HepG2 (cell line): Measurements from ENCODE around the gene MIX23. TPM values are rescaled to one million over a fixed set of nuclear protein-coding genes. Genes with fewer than 3 reads are reported as not detected.

Experiments used
- ATF1 ChIP-seq: IDR thresholded peaks from 2 replicates; pipeline ENCODE4 v1.6.1; 2016; ENCODE audit warnings: mild to moderate bottlenecking, control low read depth
- ERF ChIP-seq: IDR thresholded peaks from 2 replicates; pipeline ENCODE4 v1.6.1; 2018; ENCODE audit warnings: missing biosample characterization, missing genetic modification reagents
- ESRRA ChIP-seq: sonication (generic); formaldehyde crosslinking; IDR thresholded peaks from 2 replicates; pipeline ENCODE4 v1.5.1; 2020; ENCODE audit warnings: mild to moderate bottlenecking, low read depth, missing genetic modification reagents
- FOXO1 ChIP-seq: sonication (generic); formaldehyde crosslinking; IDR thresholded peaks from 2 replicates; pipeline ENCODE4 v1.4.0; 2020; ENCODE audit warnings: missing genetic modification reagents
- HMG20A ChIP-seq: IDR thresholded peaks from 2 replicates; pipeline ENCODE4 v1.6.1; 2016; ENCODE audit warnings: borderline replicate concordance
- HOMEZ ChIP-seq: IDR thresholded peaks from 2 replicates; pipeline ENCODE4 v1.6.1; 2016; ENCODE audit warnings: low read depth
- KDM6A ChIP-seq: IDR thresholded peaks from 2 replicates; pipeline ENCODE4 v1.6.1; 2016; ENCODE audit warnings: low read depth
- NFYC ChIP-seq: IDR thresholded peaks from 2 replicates; pipeline ENCODE4 v1.6.1; 2016; ENCODE audit warnings: missing genetic modification reagents, missing compliant biosample characterization
- RCOR2 ChIP-seq: IDR thresholded peaks from 2 replicates; pipeline ENCODE4 v1.6.1; 2016; ENCODE audit warnings: missing biosample characterization, missing genetic modification reagents
- TOPORS ChIP-seq: sonication (generic); formaldehyde crosslinking; IDR thresholded peaks from 2 replicates; pipeline ENCODE4 v1.8.0; 2023; ENCODE audit warnings: mild to moderate bottlenecking, missing genetic modification reagents
- ZFX ChIP-seq: sonication (generic); formaldehyde crosslinking; IDR thresholded peaks from 2 replicates; pipeline ENCODE4 v1.4.0; 2020; ENCODE audit warnings: mild to moderate bottlenecking, low read depth, missing genetic modification reagents, moderate library complexity
- ZNF264 ChIP-seq: sonication (generic); formaldehyde crosslinking; IDR thresholded peaks from 2 replicates; pipeline ENCODE4 v1.4.0; 2020; ENCODE audit warnings: missing genetic modification reagents
- ZNF281 ChIP-seq: sonication (generic); formaldehyde crosslinking; IDR thresholded peaks from 2 replicates; pipeline ENCODE4 v1.4.0; 2020; ENCODE audit warnings: missing genetic modification reagents, borderline replicate concordance
- ZNF710 ChIP-seq: sonication (generic); formaldehyde crosslinking; IDR thresholded peaks from 2 replicates; pipeline ENCODE4 v1.5.0; 2020; ENCODE audit warnings: mild to moderate bottlenecking, missing genetic modification reagents, borderline replicate concordance
- ZSCAN25 ChIP-seq: sonication (generic); formaldehyde crosslinking; IDR thresholded peaks from 2 replicates; pipeline ENCODE4 v1.8.0; 2022; ENCODE audit warnings: mild to moderate bottlenecking, missing genetic modification reagents
- polyA plus RNA-seq, 8 experiments: library from polyadenylated mRNA; depleted of rRNA in 3 of 8; stranded (reverse) in 7 of 8; unstranded in 1 of 8; fragments of >200 nt; fragmentation: Illumina TruSeq in 4 of 8; extraction: Trizol in 4 of 8; gene quantifications; 2 replicates each; pipeline versions ENCODE4 v1.2.1 to v1.2.3, GENCODE V29; 2011 to 2016; ENCODE audit warnings: low read depth in 4 of 8, missing spikeins in 1 of 8, mixed read lengths in 1 of 8; ENCODE audit not compliant: insufficient read depth in 1 of 8
- total RNA-seq, 5 experiments: library from RNA; depleted of rRNA; stranded (reverse); fragments of >200 nt; fragmentation: Illumina TruSeq; extraction: Trizol; gene quantifications; 2 replicates each; pipeline ENCODE4 v1.2.3, GENCODE V29; 2016; ENCODE audit warnings: low read depth in 1 of 5
- TF ChIP-seq, protein P1 (sequence below): sonication (generic); IDR thresholded peaks from 2 replicates; pipeline ENCODE4 v1.6.1; 2016; ENCODE audit warnings: low read depth, borderline replicate concordance
- TF ChIP-seq, protein P2 (sequence below): sonication (generic); formaldehyde crosslinking; IDR thresholded peaks from 2 replicates; pipeline ENCODE4 v1.8.0; 2022; ENCODE audit warnings: missing genetic modification reagents, mild to moderate bottlenecking, inconsistent platforms, borderline replicate concordance
- TF ChIP-seq, protein P3 (sequence below): sonication (generic); formaldehyde crosslinking; IDR thresholded peaks from 2 replicates; pipeline ENCODE4 v1.8.0; 2022; ENCODE audit warnings: mild to moderate bottlenecking, missing genetic modification reagents

Gene MIX23
- total and polyA plus RNA-seq, 2 of the 13 experiments (the other 11 are each of a cell fraction or from before 2014, with no cell fraction given): 20.0 to 152 TPM

GRCh38 chr3:122365582-122366378, 17.3 kb downstream of the MIX23 start (continued):
- TF ChIP-seq ZNF710 (CRISPR knock-in tag): peak; percentile 80
- TF ChIP-seq ZNF264 (CRISPR knock-in tag): peak; percentile 88
- TF ChIP-seq ESRRA (CRISPR knock-in tag): peak; percentile 86
- peak; percentile 50; the same call in 1 of the 2 replicates for TF ChIP-seq ZFX (CRISPR knock-in tag)
- peak; percentile 97 for TF ChIP-seq HMG20A
- TF ChIP-seq NFYC (CRISPR knock-in tag): peak; percentile 24; the same call in 1 of the 2 replicates
- TF ChIP-seq ZNF281 (CRISPR knock-in tag): peak; percentile 34; the same call in 1 of the 2 replicates
- TF ChIP-seq ATF1: peak; percentile 44; the same call in 1 of the 2 replicates
- TF ChIP-seq TOPORS (CRISPR knock-in tag): peak; percentile 7; the same call in 1 of the 2 replicates
- peak; percentile 76 for TF ChIP-seq RCOR2 (CRISPR knock-in tag)
- TF ChIP-seq, protein P1, sequence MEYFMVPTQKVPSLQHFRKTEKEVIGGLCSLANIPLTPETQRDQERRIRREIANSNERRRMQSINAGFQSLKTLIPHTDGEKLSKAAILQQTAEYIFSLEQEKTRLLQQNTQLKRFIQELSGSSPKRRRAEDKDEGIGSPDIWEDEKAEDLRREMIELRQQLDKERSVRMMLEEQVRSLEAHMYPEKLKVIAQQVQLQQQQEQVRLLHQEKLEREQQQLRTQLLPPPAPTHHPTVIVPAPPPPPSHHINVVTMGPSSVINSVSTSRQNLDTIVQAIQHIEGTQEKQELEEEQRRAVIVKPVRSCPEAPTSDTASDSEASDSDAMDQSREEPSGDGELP: peak; percentile 44; the same call in 1 of the 2 replicates
- TF ChIP-seq ZSCAN25 (CRISPR knock-in tag): peak; percentile 71; the same call in 1 of the 2 replicates
- TF ChIP-seq, protein P2, sequence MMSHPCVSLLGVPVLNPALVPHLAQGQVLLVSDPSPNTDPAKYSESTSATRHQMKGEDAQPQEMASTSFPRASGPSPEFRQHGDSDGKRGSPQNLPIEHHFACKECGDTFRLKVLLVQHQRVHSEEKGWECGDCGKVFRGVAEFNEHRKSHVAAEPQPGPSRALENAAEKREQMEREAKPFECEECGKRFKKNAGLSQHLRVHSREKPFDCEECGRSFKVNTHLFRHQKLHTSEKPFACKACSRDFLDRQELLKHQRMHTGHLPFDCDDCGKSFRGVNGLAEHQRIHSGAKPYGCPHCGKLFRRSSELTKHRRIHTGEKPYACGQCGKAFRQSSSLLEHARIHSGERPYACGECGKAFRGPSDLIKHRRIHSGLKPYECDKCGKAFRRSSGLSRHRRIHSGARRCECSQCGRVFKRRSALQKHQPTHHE (CRISPR knock-in tag): peak; percentile 63; the same call in 1 of the 2 replicates
- peak; percentile 93 for TF ChIP-seq KDM6A (CRISPR knock-in tag)
- TF ChIP-seq HOMEZ (CRISPR knock-in tag): peak; percentile 93
- TF ChIP-seq, protein P3, sequence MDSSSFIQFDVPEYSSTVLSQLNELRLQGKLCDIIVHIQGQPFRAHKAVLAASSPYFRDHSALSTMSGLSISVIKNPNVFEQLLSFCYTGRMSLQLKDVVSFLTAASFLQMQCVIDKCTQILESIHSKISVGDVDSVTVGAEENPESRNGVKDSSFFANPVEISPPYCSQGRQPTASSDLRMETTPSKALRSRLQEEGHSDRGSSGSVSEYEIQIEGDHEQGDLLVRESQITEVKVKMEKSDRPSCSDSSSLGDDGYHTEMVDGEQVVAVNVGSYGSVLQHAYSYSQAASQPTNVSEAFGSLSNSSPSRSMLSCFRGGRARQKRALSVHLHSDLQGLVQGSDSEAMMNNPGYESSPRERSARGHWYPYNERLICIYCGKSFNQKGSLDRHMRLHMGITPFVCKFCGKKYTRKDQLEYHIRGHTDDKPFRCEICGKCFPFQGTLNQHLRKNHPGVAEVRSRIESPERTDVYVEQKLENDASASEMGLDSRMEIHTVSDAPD (CRISPR knock-in tag): peak; percentile 69; the same call in 1 of the 2 replicates
- peak; percentile 98 for TF ChIP-seq FOXO1 (CRISPR knock-in tag)
- TF ChIP-seq ERF (CRISPR knock-in tag): peak; percentile 54
